OCI-LY1 (cell line): Measurements from ENCODE around the gene PTPRR.

Experiments
- H2AFZ ChIP-seq: fragments of 200-600 bp; sonication (generic), shearing (Covaris generic); 2 replicates; pipeline ENCODE4 v1.6.0; 2014; ENCODE audit warnings: antibody characterized with exemption, mild to moderate bottlenecking, low read length
- H3F3A ChIP-seq: fragments of 200-600 bp; sonication (generic), shearing (Covaris generic); 2 replicates; pipeline ENCODE4 v1.6.0; 2014; ENCODE audit warnings: mild to moderate bottlenecking, antibody characterized with exemption, low read length, moderate library complexity; ENCODE audit not compliant: insufficient read depth
- H3K27ac ChIP-seq: fragments of 200-600 bp; sonication (generic); 2 replicates; pipeline ENCODE4 v1.5.1; 2014; ENCODE audit warnings: low read length, mixed run types, mild to moderate bottlenecking, low read depth; ENCODE audit not compliant: poor library complexity, severe bottlenecking
- H3K27me3 ChIP-seq: fragments of 200-600 bp; sonication (generic); 2 replicates; pipeline ENCODE4 v1.6.0; 2014; ENCODE audit warnings: antibody characterized with exemption, mild to moderate bottlenecking, low read length, moderate library complexity; ENCODE audit not compliant: insufficient read depth
- H3K36me3 ChIP-seq: fragments of 200-600 bp; sonication (generic); 2 replicates; pipeline ENCODE4 v1.6.1; 2014; ENCODE audit warnings: mild to moderate bottlenecking, antibody characterized with exemption, low read length, moderate library complexity, mixed read lengths; ENCODE audit not compliant: insufficient read depth
- H3K4me1 ChIP-seq: fragments of 200-600 bp; sonication (generic); 2 replicates; pipeline ENCODE4 v1.5.1; 2014; ENCODE audit warnings: mild to moderate bottlenecking, low read length, moderate library complexity; ENCODE audit not compliant: insufficient read depth, severe bottlenecking
- H3K4me2 ChIP-seq: fragments of 200-600 bp; sonication (generic), shearing (Covaris generic); 2 replicates; pipeline ENCODE4 v1.6.1; 2014; ENCODE audit warnings: low read length
- H3K4me3 ChIP-seq: fragments of 200-600 bp; sonication (generic); 2 replicates; pipeline ENCODE4 v1.5.1; 2014; ENCODE audit warnings: low read length, low read depth, mild to moderate bottlenecking, mixed read lengths; ENCODE audit not compliant: poor library complexity, severe bottlenecking
- H3K79me2 ChIP-seq: fragments of 200-600 bp; shearing (Covaris generic); 2 replicates; pipeline ENCODE4 v1.6.1; 2016; ENCODE audit warnings: mixed run types, low read length, mixed read lengths; ENCODE audit not compliant: insufficient read depth
- H3K9ac ChIP-seq: fragments of 200-600 bp; sonication (generic), shearing (Covaris generic); 2 replicates; pipeline ENCODE4 v1.6.1; 2014; ENCODE audit warnings: mild to moderate bottlenecking, low read length, mixed read lengths
- H3K9me2 ChIP-seq: fragments of 200-600 bp; sonication (generic), shearing (Covaris generic); 2 replicates; pipeline ENCODE4 v1.6.1; 2014; ENCODE audit warnings: low read depth, mild to moderate bottlenecking, low read length, mixed read lengths
- H3K9me3 ChIP-seq: fragments of 200-600 bp; shearing (Covaris generic); 2 replicates; pipeline ENCODE4 v1.6.1; 2014; ENCODE audit warnings: low read length, mixed read lengths
- H4K20me1 ChIP-seq: fragments of 200-600 bp; sonication (generic), shearing (Covaris generic); 2 replicates; pipeline ENCODE4 v1.6.0; 2016; ENCODE audit warnings: mild to moderate bottlenecking, low read length; ENCODE audit not compliant: insufficient read depth
- CTCF ChIP-seq: fragments of 200-600 bp; sonication (generic), shearing (Covaris generic); IDR thresholded peaks from 2 replicates; pipeline ENCODE4 v1.5.1; 2017; ENCODE audit warnings: mild to moderate bottlenecking, antibody characterized with exemption, low read length, moderate library complexity, mixed read lengths
- EZH2 ChIP-seq: fragments of 200-600 bp; sonication (generic), shearing (Covaris generic); IDR thresholded peaks from 2 replicates; pipeline ENCODE4 v1.8.0; 2017; ENCODE audit warnings: borderline replicate concordance, mixed run types, mild to moderate bottlenecking, antibody characterized with exemption, low read length, moderate library complexity, mixed read lengths

Gene PTPRR

DNA sequence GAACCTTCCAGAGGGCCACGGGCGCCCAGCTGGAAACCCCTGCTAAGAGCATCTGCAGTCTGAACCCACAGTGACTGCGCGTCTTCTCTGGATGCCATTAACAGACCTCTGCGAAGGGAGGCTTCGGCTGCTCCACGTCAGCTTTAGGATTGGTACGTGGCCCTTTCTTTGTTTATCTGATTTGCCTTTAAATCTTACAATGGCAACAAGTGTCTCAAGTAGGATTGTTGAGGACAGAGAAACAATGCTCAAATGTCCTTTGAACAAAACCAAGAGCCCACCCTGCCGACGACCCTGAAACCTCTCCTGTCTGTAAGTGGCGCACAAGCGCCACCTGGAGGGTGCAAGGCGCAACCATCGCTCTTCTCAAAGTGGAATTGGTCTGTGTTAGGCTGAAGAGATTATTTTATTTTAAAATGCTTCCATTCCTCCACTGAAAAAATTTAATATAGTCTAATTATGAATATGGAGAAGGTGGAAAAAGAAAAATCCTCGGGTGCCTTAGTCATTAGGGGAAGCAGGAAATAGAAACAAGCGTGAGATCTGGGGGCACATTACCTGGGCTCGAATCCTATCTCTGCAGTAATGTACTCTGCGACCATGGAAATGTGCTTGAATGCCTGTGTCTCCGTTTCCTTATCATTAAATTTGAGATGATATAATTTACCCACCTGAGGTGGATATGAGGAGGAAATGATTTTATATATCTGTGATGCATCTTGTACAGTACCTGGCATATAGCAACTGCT lies 200.7 kb downstream of the PTPRR start:
- H2AFZ ChIP-seq = no peak overlapping the region

DNA sequence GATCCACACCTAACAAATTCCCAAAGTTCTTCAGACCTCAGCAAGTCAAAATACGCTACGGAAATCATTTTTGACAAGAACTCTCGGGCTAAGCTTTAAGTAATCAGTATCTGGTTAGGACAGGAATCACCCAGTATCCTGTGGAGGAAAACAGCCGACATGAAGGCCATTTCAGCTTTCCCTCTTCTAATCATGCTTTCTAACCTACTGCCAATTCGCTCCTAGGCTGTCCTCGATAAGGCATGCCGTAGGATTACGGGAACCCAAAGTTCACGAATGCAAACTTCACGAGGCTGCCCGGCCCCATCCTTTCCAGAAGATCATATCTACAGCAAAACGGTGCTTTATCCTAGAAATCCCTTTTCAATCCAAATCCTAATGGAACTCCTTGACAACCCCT lies 201.5 kb downstream of the PTPRR start:
- H2AFZ ChIP-seq = no peak overlapping the region
- TF ChIP-seq CTCF (no peak), EZH2 (no peak)
- no peaks in the 10 kb centered on the region for H3K79me2 ChIP-seq
- H3K4me2 ChIP-seq = no peak overlapping the region
- H3K4me3 ChIP-seq = no peak overlapping the region
- H4K20me1 ChIP-seq = no peaks in the 10 kb centered on the region
- no peak overlapping the region for H3K27ac ChIP-seq
- H3K27me3 ChIP-seq = no peaks in the 10 kb centered on the region
- H3K36me3 ChIP-seq = no peaks in the 10 kb centered on the region
- no peak overlapping the region for H3K9ac ChIP-seq
- H3K4me1 ChIP-seq = no peaks in the 10 kb centered on the region
- H3F3A ChIP-seq = no peaks in the 10 kb centered on the region
- no peaks in the 10 kb centered on the region for H3K9me2 ChIP-seq
- H3K9me3 ChIP-seq = no peaks in the 10 kb centered on the region

More for the DNA sequence above, 200.7 kb downstream of the PTPRR start:
- Histone ChIP-seq H3K9ac (no peak overlapping the region), H3K9me3 (no peaks in the 10 kb centered on the region), H3K79me2 (no peaks in the 10 kb centered on the region), H3K4me1 (no peaks in the 10 kb centered on the region), H3K9me2 (no peaks in the 10 kb centered on the region), H4K20me1 (no peaks in the 10 kb centered on the region), H3K36me3 (no peaks in the 10 kb centered on the region), H3K27me3 (no peaks in the 10 kb centered on the region), H3K4me2 (peak overlapping the region; percentile 46), H3F3A (no peaks in the 10 kb centered on the region), H3K27ac (no peak overlapping the region), H3K4me3 (no peak overlapping the region)
- TF ChIP-seq EZH2 (no peak), CTCF (peak; percentile 99)

GRCh38 chr12:70711831-70712230 lies 208.7 kb downstream of the PTPRR start:
- H3K27ac ChIP-seq = no peak overlapping the region
- H2AFZ ChIP-seq = no peak overlapping the region
- H3K9ac ChIP-seq = no peak overlapping the region
- no peaks in the 10 kb centered on the region for H3K9me3 ChIP-seq
- no peaks in the 10 kb centered on the region for H3K36me3 ChIP-seq
- no peak overlapping the region for H3K4me2 ChIP-seq
- H3K9me2 ChIP-seq = no peaks in the 10 kb centered on the region
- TF ChIP-seq EZH2 = no peak
- no peak for TF ChIP-seq CTCF
- H3K4me3 ChIP-seq = no peak overlapping the region
- H4K20me1 ChIP-seq = no peaks in the 10 kb centered on the region
- H3K4me1 ChIP-seq = no peaks in the 10 kb centered on the region
- H3K79me2 ChIP-seq = no peaks in the 10 kb centered on the region
- no peaks in the 10 kb centered on the region for H3F3A ChIP-seq
- 0 out of 2 replicates have a peak, but pooled peaks cover 3% of the 10 kb centered on the region for H3K27me3 ChIP-seq
